Purkinje cell (primary cell): ENCODE measurements around the gene MYOD1. TPM values are rescaled to one million over a fixed set of nuclear protein-coding genes. Genes with fewer than 3 reads are reported as not detected.

Experiments
- polyA plus RNA-seq: library from polyadenylated mRNA; unstranded; fragments of >200 nt; fragmentation: Nextera tagmentation; gene quantifications from 2 replicates; pipeline ENCODE4 v1.2.1, GENCODE V29; 2014

The MYOD1 gene
- polyA plus RNA-seq = not detected in 2 replicates

GRCh38 chr11:17719028-17719937 is at the start of gene MYOD1:
Gene MYOD1 (plus strand): TSS chr11:17719571. CDS start chr11:17719783, 212 bp downstream.

GRCh38 chr11:17734418-17734911 is 15.1 kb downstream of the MYOD1 start, which contains the start of gene KCNC1:
Gene KCNC1 (plus strand): TSS chr11:17734781. CDS start chr11:17736003, 1,222 bp downstream.

Other genes with a start within 250 kb of the MYOD1 start
- gene ABCC8, start 242.7 kb upstream of the MYOD1 start, polyA plus RNA-seq = 43.7 and 48.2 TPM in 2 replicates
- not detected in 2 replicates for gene USH1C, start 175.2 kb upstream of the MYOD1 start, polyA plus RNA-seq
- gene OTOG, start 172.3 kb upstream of the MYOD1 start, polyA plus RNA-seq = not detected in 2 replicates
- gene KCNC1, start 15.2 kb downstream of the MYOD1 start, polyA plus RNA-seq = 137 and 201 TPM in 2 replicates